NCI-H2107 treated with DMSO at 0.1 percent for 48 hours (cell line): ENCODE data around the gene KRTAP19-8.

Experiments
- DNase-seq: peaks from one replicate; lab custom pipeline; 2025; ENCODE audit not compliant: unreplicated experiment; lab: John Stamatoyannopoulos, UW

The KRTAP19-8 gene, protein sequence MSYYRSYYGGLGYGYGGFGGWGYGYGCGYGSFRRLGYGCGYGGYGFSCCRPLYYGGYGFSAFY

DNA sequence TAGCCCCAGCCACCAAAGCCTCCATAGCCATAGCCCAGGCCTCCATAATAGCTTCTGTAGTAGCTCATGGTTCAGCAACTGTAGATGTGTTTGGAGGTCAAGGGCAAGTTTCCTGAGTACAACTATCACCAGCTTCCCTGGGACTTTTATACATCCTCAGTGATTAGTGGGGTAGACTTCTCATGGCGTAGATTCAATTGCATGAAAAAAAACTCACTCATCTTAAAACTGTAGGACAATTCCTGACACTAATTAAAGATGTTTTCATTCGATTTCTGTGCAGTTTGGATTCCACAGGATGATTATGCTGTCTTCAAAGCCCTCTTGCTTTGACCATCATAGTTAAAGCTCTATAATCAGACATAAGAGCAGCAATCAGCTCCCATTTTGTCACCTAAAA is at the start of gene KRTAP19-8:
Gene KRTAP19-8, minus strand, starts transcription at position 101 of the 400 bp plus-strand sequence. Its CDS starts 33 bp downstream, at position 68.
- DNase-seq = no peak

DNA sequence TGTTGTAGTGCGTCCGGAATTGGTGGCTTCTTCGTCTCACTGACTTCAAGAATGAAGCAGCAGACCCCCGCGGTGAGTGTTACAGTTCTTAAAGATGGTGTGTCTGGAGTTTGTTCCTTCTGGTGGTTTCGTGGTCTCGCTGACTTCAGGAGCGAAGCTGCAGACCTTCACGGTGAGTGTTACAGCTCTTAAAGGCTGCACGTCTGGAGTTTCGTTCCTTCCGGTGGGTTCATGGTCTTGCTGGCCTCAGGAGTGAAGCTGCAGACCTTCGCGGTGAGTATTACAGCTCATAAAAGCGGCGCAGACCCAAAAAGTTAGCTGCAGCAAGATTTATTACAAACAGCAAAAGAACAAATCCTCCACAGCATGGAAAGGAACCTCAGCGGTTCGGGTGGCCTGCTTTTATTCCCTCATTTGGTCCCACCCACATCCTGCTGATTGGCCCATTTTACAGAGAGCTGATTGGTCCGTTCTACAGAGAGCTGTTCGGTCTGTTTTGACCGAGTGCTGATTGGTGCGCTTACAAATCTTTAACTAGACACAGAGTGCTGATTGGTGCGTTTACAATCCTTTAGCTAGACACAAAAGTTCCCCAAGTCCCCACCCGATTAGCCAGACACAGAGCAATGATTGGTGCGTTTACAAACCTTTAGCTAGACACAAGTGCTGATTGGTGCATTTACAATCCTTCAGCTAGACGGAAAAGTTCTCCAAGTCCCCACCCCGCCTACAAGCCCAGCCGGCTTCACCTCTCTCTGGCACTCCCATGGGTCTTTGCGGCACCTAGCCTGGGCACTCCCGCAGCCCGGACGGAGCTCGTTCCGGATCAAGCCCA is 49.6 kb upstream of the KRTAP19-8 start:
- DNase-seq = no peak

DNA sequence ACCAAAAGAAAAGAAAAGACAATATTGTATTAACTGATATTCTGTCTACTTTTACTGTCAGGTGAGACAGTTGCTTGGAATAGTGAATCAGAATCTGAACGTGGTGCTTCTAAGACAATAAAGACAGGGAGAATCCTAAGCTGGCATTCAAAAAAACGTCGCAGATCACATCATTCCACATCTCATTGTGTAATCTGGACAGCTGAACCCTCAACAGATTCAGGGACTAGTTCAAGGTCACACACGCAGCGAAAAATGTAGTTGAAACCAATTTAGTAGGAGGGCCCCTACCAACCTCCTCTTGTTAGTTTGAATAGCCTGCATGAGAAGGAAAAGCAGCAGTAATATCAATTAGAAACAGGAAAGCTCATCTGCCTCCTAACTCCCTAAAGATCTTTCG is 46.4 kb upstream of the KRTAP19-8 start:
- DNase-seq = no peak

DNA sequence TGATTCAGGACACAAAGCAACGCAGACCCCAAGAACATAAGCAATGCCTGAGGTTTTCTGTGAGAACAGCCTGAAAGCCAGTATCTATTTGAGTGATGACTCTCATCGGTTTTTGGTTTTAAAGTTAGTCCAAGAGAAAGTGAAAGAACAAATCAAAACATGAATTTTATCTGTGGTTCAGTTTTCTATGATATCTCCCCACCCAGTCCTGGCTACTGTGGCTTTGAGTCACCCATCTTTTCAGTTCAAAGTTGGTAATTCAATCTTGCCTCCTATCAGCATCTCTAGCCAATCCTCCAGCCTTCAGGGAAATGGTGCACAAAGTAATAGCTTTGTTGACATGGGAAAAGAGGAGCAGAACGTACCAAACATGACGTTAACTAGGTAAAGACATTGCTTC is 40.5 kb upstream of the KRTAP19-8 start:
- no peak for DNase-seq

DNA sequence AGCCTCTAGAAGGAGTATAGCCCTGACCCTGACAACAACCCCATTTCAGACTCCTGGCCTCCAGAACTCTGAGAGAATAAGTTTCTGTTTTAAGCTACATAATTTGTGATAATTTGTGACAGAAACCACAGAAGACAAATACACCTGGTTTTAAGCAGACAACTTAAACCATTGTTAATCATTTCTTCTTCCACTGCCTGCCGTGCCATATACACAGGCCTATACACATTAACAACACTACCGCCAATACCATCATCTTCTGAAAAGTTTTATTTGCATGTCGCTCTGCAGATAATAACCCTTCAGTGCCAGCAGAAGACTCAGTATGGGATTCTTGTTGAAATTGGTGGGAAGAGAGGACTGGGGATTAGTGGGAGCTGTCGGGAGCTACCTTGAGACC is 39.9 kb upstream of the KRTAP19-8 start:
- DNase-seq = no peak

DNA sequence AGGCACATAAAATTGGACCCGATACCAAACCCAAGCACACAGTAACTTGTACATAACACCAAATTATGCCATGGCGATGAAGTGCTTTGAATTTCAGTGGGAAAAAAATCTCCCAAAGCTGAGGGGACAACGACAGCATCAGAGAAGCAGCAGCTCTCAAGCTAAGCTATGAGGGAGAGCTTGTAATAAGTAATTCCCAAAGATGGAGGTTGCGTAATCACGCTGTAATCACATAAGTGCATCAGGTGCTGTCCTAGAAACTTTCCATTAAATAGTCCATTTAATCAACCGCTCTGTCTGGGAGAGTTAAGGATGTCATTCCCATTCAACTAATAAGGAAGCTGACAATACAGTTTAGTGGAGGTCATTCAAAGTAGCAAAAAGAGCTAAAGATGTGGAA is 37.6 kb upstream of the KRTAP19-8 start:
- no peak for DNase-seq

DNA sequence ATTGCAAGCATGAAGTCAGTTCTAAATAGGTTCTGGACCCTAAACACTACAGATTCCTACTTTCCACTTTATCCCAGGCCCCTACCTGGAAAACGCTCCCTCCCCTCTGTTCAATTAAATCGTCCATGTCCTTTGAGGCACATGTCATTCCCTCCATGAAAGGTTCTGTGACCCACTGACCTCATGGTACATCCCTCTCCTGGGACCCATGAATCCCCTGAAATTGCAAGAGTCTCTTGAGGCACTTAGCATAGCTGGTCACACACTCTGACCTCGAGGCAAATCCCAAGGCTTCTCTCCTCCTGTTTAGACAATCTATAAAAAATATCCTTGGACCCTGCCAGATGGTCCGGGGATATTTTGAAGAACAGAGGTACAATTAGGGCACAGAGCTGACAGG is 34.3 kb upstream of the KRTAP19-8 start:
- no peak for DNase-seq

DNA sequence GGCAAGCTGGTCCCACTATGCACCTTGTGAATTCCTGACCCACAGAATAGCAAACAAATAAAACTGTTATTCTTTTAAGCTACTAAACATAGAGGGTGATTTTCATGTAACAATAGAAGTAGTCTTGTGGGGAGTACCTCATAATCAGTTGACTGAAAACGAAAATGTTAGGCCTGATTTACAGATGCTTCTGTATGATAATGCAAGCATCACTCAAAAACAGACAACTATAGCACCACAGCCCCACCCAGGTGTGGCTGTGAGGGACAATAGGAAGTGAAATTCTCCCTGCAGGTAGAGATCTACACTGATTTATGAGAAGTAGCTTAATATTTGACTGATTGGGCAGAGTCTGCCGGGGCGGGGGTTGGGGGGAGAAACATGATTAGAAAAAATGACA is 26.5 kb upstream of the KRTAP19-8 start:
- no peak for DNase-seq

DNA sequence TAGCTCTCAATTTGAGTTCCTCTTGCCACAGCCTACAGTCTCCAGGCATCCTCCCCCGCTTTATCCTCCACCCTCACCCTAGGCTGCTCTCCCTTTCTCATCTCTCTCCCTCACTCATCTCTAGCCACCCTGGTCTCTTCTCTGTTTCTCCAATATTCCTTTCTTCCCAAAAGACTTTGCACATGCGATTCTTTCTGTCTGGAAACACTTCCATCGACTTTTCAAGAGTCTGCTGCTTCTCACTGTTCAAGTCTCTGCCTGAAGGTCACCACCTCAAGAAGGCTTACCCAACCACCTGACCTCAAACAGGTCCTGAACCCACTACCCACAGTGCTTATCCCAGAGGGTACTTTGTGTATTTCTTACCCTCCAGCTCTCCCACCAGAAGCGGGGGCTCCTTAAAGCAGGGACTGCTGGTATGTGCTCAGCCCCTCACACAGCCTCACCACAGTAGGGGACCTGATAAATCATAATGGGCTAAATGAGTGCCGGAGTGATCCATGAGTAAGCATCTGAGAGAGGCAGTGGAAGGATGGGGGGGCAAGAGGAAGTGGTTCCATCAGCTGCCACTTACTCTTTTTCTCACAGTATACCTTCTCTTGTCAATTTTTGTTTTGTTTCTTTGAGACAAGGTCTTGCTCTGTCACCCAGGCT is 14.3 kb upstream of the KRTAP19-8 start:
- no peak for DNase-seq

DNA sequence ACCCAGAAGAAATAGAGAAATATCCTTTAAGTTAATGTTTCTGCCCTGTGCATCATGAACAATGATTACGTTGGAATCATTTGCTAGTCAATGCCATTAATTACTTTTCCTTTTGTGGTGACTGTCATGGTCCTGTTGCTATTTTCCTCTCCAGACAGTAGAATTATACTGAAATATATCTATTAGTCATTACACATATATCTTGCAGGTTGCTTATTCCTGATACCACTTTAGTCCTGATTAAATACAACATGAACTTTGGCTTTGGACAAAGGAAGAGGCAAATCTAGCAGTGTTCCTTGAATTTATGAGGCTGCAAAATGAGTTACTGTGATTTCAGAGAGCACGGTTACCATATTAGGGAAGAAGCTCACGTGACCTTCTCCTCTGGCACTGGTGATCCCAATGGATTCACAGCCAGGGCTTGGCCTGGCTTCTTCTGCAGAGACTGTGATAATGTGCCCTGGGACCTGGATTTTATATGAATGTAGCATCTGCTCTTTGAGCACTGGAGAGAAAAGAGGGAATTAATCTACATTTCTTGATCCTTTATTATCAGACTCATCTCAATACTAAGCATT is 12.4 kb upstream of the KRTAP19-8 start:
- no peak for DNase-seq

DNA sequence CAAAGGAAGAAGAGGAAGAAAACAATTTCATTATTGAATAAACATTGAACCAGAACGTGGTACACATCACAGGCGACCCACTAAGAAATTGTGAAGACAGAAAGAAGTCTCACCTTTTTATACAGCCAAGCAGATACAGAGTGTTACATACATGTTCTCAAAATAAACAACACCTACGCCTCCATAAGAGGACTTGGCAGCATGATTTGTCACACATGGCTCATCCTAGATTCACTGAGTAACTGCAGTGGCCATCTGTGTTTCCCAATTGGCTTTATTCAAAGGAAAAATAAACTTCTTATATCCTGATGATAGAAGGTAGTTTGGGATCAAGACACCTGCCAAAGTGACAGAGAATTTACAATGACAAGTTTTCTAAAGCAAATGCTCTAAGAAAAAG is 7.6 kb upstream of the KRTAP19-8 start:
- DNase-seq = no peak

DNA sequence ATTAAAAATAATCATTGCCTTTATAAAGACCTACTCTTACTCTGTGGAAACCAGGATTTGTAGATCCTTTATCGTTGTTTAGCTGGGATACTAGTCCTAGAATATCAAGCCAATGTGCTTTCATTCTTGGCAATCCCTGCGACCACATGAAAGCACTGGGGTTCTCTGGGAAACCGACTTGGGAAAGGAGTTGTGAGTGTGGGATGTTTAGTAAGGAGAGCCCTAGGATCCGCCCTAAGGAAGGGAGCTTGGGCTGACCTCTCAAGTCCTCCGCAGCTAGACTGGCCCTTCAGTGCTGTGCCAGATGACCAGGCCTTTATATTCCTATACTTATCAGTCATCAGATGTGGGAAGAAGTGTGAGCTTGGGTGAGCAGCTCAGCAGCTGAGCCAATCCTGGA is 5.2 kb upstream of the KRTAP19-8 start:
- DNase-seq = no peak

DNA sequence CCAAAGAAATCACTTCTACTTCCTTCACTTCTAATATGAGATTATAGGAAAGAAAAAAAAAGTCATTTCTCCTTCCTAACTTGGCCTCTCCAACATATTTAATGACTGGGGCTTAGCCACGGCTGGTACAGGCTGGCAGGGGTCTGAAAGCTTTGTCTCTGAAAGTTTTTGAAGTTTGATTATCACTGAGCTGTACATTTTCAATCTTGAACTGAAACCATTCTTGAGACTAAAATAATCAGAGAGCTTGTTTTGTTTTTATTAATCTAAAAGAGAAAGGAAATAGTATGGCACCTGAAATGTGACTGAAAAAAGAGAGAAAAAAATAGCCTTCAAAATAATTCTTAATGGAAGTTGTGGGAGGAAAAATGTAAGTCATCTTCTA is 3.8 kb upstream of the KRTAP19-8 start:
- DNase-seq = no peak

DNA sequence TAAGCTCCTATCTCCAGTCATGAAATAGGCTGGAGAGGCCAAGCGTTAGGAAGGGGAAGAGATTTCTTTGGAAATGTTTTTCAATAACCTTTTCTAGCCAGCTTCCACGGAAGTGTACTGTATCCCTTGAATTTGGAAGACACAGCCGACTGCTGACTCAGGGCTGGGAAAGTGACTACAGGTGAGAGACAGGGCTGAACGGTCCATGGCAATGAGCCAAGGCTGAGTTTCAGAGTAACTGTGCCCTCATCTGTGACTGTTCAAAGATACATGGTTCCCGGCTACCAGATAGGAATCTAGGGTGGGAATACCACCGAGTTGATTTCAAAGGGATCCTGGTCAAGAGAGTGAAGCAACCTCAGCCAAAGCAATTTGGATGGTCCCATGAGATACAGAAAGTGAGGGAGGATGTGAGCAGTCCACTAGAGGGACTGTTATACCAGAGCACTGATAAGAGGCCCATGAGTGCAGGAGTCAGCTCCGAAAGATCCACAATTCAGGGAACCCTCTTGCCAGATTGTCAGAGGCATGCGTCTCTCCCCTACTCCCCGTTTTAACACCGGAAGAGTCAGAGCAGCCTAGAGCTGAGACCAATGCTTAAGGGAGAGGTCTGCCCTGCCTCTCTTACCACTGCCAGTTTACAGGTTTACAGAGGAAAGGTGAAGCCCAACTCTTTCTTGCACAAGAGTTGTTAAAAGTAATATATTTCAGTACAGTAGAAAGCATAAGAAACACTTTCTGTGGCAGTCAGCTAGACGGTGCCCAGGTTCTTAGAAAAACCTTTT is 3.2 kb upstream of the KRTAP19-8 start:
- DNase-seq = no peak

DNA sequence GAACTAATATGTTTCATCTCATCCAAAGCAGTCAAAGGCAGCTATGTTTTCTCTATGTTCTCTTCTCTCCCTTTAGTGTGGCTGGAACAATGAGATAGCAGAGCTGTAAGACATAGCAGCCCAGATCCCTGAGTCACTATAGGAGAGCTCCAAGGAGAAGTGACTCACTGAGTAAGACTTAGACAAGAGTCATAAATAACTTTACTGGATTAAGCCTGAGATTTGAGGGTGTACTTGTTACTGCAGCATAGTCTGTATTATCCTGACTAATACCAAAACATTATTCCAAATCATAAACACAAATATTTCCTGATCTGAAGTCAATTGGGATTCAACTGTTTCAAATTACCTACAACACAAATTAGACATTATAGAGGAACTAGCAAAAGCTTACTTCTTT is 3.9 kb downstream of the KRTAP19-8 start:
- DNase-seq = no peak

DNA sequence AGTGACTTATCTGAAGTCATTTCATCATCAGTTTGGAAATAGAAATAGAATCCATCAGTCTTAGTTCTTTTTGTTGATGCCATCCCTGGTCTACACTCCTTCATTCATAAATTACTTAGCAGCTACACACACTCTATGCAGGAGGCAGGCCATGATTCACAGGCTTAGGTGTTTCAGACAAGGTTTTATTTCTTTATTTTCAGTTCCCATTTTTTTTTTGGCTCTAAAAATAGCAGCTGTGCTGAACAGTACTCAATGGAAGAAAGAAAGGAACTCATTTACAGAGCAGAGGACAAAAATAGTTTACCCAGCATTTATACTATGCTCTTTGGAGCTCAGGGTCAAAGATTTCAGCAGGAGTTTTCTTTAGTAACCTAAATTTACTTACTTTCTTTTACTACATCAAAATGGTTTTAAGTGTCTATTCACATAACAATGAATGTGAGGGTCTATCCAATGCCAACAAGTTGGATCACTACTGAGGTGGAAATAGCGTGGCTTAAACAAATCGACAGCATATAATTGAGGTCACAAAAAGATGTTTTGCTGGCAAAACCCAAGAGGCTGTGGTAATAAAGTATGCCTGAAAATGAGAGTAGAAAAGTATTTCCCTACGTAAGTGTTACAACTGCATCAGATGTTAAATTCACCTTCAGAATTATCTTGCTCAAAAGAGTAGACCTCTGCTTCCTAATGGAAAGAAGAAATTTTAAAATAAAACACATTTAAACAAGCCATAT is 7.7 kb downstream of the KRTAP19-8 start:
- no peak for DNase-seq

DNA sequence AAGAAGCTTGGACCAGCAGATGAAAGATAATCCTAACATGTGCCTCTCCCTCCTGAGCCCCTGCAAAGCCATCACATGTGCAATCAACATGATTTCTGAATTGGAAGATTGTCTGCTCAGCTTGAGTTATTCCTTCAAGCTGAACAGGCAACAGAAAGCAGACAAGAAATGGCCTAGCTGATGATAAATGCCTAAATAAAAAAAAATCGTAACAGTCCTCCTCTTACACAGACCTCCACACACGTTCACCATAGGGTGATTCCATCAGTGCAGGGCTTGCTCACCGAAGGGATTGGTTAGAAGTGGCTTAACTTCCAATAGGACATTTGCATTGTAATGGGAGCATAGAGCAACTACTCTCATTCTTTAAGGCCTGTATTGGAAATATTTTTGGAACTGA is 14.6 kb downstream of the KRTAP19-8 start:
- no peak for DNase-seq

DNA sequence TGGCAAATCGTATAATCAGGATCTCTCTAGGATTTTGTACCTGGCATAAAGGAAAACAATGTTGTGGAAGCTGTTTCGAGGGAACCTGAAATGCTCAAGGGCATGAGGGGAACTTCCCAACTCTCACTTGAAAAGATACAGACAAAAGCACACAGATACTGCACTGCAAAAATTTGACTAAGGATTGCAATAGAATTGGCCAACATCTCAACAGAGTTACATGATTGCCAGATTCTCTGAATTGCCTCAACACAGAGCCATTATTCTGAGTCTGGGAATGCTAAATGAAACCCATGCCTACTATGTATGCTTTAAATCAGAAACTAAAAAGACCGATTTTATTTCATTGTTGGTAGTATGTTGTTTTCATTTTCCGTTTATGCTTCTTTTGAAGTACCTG is 16.0 kb downstream of the KRTAP19-8 start:
- no peak for DNase-seq

DNA sequence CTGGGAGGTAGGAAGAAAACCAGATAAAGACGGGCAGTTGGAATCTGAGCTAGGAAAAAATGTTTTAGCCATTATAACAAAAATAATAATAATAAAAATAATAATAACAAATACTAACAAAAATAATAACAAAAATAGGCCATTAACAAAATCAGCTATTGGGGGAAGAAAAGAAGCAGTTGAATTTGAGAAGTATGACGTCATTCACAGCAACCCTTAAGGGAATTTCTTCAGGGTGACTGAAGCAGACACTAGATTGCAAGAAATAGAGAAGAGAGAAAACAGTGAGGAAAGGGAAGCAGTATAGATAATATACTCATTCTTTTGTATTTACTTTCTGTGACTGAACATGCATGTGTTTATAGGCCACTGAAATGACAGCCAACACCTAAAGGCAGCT is 20.0 kb downstream of the KRTAP19-8 start:
- no peak for DNase-seq

DNA sequence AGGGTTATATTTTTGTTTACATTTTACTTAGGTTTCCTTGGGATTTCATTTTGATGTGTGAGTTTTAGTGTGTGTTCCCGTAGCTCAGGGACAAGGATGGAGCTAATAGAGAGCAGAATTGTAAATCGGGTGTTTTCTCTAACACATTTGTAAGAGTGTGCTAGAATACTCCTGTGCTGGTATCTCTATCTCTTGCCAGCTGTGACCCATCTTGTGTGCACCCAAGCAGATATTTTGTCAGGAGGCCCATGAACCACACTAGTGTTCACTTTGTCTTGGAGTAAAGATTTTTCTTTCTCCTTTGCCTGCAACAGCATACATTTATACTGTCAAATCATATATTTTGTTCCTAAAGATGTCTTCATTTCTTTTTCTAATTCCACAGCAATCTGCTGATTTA is 23.4 kb downstream of the KRTAP19-8 start:
- DNase-seq = no peak
